ENCODE data around the gene LIPC.

The LIPC gene

GRCh38 chr15:58472221-58472620, 40.4 kb downstream of the LIPC start:
- in situ Hi-C loops (cut with MboI; ENCODE audit: low sequenced_read_pairs) = no loop called here

DNA sequence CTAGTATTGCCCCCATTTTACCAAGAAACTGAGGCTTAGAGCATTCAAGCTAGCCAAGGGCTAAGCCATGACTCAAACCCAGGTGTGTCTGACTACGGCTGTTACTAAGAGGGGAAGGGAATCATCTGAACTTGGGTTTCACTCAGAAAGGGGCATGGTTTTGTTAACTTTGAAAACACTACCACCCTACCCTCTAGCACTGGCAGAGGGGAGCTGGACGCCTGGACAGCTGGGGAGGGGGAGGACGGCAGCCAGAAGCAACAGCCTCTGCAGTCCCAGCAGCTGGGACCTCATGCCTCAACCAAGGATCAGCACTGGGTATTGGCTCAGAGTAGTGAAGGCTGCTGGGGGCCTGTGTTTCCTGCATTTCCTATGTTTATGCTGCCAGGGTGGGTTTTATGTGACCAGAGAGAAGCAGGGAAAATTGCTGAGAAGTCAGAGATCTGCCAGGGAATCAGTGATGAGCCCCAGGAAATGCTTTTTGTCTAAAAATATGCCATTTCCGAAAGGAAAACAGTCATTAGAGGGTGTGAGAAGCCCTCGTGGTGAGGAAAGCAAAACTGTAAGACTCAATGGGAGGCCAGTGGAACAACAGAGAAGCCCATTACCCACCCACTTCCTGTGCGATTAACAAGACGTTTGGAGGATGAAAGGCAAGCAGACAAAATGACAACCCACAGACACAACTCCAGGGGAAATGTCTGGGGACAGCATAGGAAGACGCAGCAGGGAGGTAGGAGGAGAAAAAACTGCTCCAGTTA, 41.2 kb downstream of the LIPC start:
- in situ Hi-C loops (cut with MboI; ENCODE audit: low sequenced_read_pairs) = no loop called here

GRCh38 chr15:58473724-58474123, 41.9 kb downstream of the LIPC start:
- in situ Hi-C loops (cut with MboI; ENCODE audit: low sequenced_read_pairs) = no loop called here

- in situ Hi-C loops (cut with MboI; ENCODE audit: low sequenced_read_pairs) = no loop called here
Measured at GRCh38 chr15:58474741-58475323, 43.0 kb downstream of the LIPC start.

DNA sequence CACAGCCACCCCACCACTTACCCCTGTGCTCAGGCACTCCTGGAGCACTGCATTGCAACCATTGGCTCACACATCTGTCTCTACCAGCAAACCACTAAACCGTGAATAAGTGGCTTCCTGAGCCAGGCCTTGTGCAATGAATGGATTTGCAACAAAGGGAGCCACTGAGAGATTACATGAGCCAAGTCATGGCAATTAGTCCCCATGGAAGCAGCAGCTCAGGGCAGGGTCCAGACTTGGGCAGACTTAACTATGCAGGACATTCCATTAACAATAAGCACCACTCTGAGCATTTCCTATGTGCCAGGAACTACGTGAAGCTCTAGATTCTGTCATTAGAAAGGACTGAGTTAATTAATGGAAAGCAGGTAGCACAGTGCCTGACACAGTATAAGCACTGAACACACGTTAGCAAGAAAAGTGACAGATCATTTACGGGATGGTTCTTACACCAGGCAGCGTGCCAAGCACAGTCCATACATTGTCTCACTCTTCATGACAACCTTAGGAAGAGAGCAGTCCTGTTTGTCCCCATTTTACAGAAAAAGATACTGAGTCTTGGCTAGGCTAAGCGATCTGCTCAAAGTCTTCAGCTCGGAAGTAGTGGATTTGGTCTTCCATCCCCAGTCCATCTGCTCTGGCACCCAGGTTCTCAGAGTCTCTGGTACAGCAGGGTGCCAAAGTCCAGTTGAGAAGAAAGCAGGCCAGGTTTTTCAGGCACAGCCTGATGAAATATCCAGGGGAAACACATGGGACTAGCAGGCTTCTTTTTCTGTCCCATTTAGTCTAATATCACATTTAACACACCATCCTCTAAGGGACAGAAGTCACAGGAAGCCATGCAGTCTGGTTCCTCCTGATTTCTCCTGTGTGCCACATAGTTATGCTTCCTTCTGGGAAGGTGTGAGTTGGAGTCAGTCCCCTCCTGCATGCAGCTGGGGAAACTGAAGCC, 44.1 kb downstream of the LIPC start:
- in situ Hi-C loops (cut with MboI; ENCODE audit: low sequenced_read_pairs) = no loop called here

DNA sequence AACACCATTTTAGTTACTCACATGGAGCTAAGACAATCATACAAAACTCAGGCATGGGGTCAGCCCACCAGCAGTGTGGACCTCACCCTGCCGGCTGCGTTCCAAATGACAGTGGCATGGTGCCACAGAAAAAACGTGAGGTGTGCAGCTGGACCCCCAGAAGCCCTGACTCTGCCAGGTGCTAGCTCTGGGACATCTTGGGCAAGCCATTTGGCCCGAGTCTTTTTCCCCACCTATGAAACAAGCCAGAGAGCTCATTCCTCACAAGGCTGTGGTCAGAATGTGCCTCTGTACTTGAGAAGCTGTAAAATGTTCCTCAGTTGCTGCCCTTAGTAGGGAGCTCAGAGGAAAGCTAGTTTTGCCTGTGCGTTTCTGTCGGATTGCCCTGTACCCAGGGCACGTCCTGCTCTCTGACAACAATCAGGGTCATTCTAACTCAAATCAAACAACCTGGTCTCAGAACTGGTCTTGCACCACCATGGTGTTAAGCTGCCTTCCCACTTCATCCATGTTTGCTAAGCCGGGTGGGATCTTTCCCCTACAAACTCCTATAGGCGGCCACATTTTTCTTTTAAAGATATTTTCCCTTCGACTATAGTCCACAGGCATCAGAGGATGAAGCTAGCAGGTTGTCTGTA, 44.9 kb downstream of the LIPC start:
- in situ Hi-C loops (cut with MboI; ENCODE audit: low sequenced_read_pairs) = no loop called here

DNA sequence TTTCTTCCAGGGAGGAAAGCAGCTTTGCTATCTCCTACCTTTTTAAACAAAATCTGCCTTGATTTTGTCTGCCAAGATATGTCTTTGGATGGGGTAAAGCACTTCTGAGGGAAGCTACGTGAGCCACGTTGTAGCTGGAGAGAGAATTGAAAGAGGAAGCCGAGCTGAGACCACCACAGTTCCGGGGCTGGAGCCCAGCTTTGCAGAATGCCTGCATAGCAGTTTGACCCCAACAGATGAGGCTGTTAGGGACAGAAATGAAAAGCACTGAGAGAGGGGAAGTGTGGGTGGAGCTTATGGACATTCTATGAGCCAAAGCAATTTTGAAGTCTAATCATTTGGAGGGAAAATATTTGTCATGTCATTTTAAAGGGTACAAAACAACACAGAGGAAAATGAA, 45.4 kb downstream of the LIPC start:
- in situ Hi-C loops (cut with MboI; ENCODE audit: low sequenced_read_pairs) = no loop called here

DNA sequence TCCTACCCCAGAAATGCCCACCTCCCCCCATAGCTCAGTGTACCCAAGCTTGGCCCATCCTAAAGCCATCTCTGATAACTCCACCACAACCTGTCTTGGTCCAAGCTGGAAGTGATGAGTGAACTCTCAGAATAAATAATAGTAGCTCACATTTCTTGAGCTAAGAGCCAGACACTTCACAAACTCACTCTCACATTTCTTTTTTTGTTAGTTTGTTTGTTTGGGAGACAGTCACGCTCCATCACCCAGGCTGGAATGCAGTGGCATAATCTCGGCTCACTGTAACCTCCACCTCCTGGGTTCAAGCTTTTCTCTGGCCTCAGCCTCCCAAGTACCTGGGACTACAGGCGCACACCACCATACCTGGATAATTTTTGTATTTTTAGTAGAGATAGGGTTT, 46.2 kb downstream of the LIPC start:
- in situ Hi-C loops (cut with MboI; ENCODE audit: low sequenced_read_pairs) = no loop called here

DNA sequence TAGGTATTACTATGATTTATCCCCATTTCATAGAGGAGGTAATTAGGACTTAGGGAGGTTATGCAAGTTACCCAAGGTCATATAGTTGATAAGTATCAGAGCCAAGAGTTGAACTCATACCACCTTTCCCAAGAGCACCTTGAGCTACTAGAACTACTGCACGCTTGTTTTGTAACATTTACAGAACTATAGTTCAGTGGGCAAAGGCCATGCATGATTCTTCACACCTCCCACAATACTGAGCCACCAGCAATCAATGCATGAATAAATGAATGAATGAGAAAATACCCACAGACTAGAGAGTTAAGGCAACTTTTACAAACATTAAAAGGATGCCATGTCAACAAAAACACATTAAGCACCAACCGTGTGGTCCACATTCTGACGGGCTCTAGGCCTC, 46.8 kb downstream of the LIPC start:
- in situ Hi-C loops (cut with MboI; ENCODE audit: low sequenced_read_pairs) = no loop called here

DNA sequence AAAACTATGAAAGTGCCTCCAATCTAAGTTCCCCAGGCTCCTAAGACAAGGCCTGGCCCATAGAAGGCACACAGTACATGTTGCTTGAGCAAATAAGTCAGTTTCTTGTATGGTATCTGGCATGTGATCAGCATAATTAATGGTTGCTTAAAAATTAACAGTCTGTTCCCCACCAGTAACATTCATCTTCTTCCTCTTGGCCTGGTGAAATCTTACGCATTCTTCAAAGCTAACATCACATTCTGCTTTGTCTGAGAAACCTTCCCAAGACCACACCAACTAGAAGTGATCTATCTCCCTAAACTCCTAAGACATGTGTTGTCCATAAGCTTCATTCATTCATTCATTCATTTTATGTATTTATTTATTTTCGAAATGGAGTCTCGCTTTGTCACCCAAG, 48.1 kb downstream of the LIPC start:
- in situ Hi-C loops (cut with MboI; ENCODE audit: low sequenced_read_pairs) = no loop called here

DNA sequence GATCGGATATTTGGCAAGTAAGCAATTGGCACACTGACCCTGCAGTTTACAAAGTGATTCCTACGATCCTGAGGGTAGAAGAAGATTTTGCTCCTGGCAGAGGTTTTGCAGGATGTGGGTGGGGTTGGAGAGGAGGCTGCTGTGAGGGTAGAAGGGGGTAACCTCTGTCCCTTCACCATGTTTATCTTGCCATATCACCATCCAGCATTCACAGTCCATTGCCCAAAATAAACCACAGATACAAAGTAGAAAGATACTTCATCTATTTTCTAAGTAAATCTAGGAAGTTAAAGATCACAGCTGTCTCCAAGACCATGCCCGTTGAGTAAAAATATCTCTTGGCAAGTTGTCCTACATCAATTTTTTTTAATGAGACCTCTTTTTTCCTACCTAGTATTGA, 51.6 kb downstream of the LIPC start:
- in situ Hi-C loops (cut with MboI; ENCODE audit: low sequenced_read_pairs) = no loop called here

DNA sequence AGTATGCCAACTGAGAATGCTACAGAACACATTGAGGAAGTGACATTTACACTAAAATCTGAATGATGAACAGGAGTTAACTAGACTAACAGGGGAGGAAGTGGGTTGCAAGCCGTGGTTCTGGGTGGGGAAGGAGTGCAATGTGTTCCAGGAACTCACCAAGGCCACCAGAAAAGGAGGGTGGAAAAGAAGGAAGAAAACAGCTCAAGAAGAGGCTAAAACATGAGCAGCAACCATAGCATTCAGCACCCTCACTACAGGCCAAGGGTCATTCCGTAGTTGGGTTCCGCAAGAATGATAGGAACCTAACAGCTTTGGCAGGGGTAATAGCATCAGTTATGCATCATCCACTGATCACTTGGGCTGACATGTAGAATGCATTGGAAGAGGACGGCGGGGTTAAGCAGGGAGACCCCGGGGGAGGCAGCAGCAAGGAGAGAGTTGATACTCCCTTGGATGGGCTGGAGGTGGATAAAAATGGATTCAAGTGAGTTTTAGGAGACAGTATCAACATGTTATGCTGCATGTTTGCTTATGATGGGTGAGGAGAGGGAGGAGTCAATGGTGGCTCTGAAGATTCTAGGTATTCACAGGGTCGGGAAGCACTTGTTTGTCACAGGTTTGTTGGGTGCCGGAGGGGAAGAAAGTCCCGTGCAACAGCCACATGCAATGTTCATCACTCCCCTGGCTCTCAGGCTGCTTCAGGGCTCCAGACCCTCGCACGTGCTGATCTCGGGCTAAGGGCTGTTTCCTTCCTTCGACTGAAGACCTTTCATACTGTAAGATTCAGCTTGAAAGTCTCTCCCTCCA, 53.2 kb downstream of the LIPC start:
- in situ Hi-C loops (cut with MboI; ENCODE audit: low sequenced_read_pairs) = no loop called here

GRCh38 chr15:58486062-58486461, 54.3 kb downstream of the LIPC start:
- in situ Hi-C loops (cut with MboI; ENCODE audit: low sequenced_read_pairs) = no loop called here

- in situ Hi-C loops (cut with MboI; ENCODE audit: low sequenced_read_pairs) = no loop called here
Measured at GRCh38 chr15:58486564-58486963, 54.8 kb downstream of the LIPC start.

DNA sequence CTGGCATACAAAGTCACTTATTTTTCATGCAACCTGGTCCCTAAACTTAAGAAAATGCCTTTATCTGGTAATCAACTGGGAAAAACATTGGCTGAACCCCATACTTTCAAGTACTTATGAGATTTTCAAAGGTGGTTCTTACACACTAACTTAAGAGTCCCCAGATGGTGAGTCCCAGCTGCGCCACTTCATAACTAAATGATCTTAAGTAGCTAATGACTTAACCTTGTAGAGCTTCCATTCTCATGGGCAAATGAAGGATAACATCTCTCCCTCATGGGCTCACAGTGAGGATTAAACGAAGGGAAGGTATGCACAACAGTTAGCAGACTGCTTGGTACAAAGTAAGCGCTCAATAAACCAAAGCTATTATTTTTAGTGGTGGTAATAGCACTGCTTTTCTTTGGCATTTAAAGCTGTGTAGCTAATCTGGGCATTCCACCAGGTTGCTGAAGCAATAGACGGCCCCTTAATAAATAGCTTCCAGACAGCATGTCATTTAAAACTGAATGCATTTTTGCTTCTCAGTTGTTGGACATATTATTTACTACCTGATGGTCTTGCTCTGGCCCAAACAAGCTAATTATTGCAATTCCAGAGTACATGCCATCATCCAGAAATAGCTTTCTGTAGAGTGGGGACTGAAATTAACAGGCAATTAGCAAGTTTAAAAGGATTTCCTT, 55.4 kb downstream of the LIPC start:
- in situ Hi-C loops (cut with MboI; ENCODE audit: low sequenced_read_pairs) = no loop called here

DNA sequence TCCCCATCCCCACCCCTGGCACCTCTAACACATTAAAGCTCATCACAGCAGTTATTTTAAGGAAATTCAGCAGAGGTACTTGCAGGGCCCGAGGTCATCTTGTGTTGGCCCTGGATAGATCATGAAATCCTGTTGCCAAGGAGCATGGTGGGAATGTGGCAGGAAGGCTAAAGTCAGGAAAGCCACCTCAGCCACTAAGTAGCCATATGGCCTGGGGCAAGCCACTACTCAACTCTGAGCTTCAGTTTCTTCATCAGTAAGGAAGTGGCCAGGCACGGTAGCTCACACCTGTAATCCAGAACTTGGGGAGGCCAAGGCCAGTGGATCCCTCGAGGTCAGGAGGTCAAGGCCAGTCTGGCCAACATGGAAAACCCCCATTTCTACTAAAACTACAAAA, 55.9 kb downstream of the LIPC start:
- in situ Hi-C loops (cut with MboI; ENCODE audit: low sequenced_read_pairs) = no loop called here

DNA sequence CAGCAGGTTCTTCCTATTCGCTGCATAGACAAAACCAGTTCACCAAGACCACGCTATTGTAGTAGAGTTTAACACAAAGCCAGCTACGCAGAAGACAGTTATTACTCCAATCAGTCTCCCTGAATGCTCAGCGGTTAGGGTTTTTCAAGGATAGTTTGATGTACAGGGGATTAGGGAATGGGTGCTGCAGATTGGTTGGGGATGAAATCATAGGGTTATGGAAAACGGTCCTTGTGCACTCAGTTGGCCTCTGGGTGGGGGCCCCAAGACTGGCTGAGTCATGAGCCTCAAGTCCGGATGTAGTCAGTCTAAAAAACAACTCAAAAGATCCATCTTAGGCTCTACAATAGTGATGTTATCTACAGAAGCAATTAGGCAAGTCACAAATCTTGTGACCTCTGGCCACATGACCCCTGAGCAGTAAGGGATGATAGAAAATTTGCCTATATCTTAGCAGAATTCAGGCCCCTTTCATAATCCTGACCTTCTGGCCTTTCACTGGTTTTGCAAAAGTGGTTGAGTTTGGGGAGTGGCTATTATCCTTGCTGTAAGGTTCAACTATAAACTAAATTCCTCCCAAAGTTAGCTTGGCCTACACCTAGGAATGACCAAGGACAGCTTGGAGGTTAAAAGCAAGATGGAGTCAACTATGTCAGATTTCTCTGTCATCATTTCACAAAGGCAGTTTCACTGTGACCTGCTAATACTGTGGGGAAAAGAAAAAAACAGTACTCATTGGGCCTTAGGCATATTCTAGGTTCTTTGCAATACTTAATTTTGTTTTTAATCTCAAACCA, 57.7 kb downstream of the LIPC start:
- in situ Hi-C loops (cut with MboI; ENCODE audit: low sequenced_read_pairs) = no loop called here

- in situ Hi-C loops (cut with MboI; ENCODE audit: low sequenced_read_pairs) = no loop called here
Measured at GRCh38 chr15:58490086-58490887, 58.5 kb downstream of the LIPC start.

Measured in HL-60/S4 (cell line).